Measurements from ENCODE around the gene WASF2. TPM values are rescaled to one million over a fixed set of nuclear protein-coding genes. Genes with fewer than 3 reads are reported as not detected.
"Not testable (repeated sequence)": the region's sequence is repeated elsewhere in the genome, so short reads cannot be mapped to it uniquely, and the experiment has no call there.

The WASF2 gene
- total and polyA plus RNA-seq, 2 of the 8 experiments (the other 6 are each of a cell fraction or from before 2014, with no cell fraction given): 32.1 to 86.6 TPM

- TF ChIP-seq BCL11A (IDR thresholded peaks at IDR 0.05; ENCODE audit: low read depth in 2 of 2, low read length in 2 of 2) (no peak), POLR2AphosphoS5 (IDR thresholded peaks at IDR 0.05; ENCODE audit: low read depth, low read length) (no peak), BACH1 (IDR thresholded peaks at IDR 0.05; ENCODE audit: low read length) (no peak), GABPA (IDR thresholded peaks at IDR 0.05; ENCODE audit: borderline replicate concordance, insufficient read depth, low read length) (no peak), EZH2 (IDR thresholded peaks at IDR 0.05; ENCODE audit: low read depth, low read length, severe bottlenecking) (no peak), SAP30 (IDR thresholded peaks at IDR 0.05; ENCODE audit: insufficient read depth, insufficient replicate concordance, low read length) (no peak)
- TF ChIP-seq, protein P1, sequence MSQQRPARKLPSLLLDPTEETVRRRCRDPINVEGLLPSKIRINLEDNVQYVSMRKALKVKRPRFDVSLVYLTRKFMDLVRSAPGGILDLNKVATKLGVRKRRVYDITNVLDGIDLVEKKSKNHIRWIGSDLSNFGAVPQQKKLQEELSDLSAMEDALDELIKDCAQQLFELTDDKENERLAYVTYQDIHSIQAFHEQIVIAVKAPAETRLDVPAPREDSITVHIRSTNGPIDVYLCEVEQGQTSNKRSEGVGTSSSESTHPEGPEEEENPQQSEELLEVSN (IDR thresholded peaks at IDR 0.05): no peak
These were observed 56.3 kb downstream of the WASF2 start (continued) for GRCh38 chr1:27433706-27434105.

GRCh38 chr1:27432725-27433124 is 57.2 kb downstream of the WASF2 start:
- H3K4me1 ChIP-seq (replicated peaks in 1 of 4; ENCODE audit: control insufficient read depth in 3 of 4, insufficient read depth in 4 of 4, low read length in 3 of 4): peaks cover 14 to 35% (median 23%) of the 10 kb centered on the region in 4 experiments
- H3K23ac ChIP-seq (ENCODE audit: insufficient read length); H4K8ac ChIP-seq (ENCODE audit: extremely low read depth, insufficient read depth, low read length); H4K20me1 ChIP-seq (replicated peaks in 1 of 2; ENCODE audit: control insufficient read depth in 1 of 2, insufficient read depth in 2 of 2, low read length in 2 of 2); H2BK120ac ChIP-seq (replicated peaks; ENCODE audit: low read depth, low read length); DNase-seq (ENCODE audit: low read depth in 1 of 2, low spot score in 2 of 2); H3K36me3 ChIP-seq (ENCODE audit: control insufficient read depth in 2 of 4, insufficient read depth in 4 of 4, low read length in 3 of 4); H2BK20ac ChIP-seq (ENCODE audit: low read length); POLR2A ChIA-PET (ENCODE audit: partially characterized antibody); H3K27me3 ChIP-seq (replicated peaks in 1 of 4; ENCODE audit: control insufficient read depth in 3 of 4, extremely low read depth in 1 of 4, insufficient read depth in 3 of 4, low read length in 3 of 4); H3K27ac ChIP-seq (ENCODE audit: low read depth, low read length); H3K4me2 ChIP-seq (ENCODE audit: insufficient read depth in 1 of 2, low read depth in 2 of 2, low read length in 2 of 2); H2BK15ac ChIP-seq (ENCODE audit: low read length); H3K4ac ChIP-seq (replicated peaks; ENCODE audit: insufficient read length, low read depth, low read length); H3K9me3 ChIP-seq (ENCODE audit: insufficient read depth in 2 of 2, low read depth in 1 of 2, low read length in 1 of 2); H3K56ac ChIP-seq (replicated peaks; ENCODE audit: insufficient read length, low read depth, low read length); H2AK5ac ChIP-seq (ENCODE audit: low read depth, low read length); H4K5ac ChIP-seq (ENCODE audit: insufficient read length, low read depth, low read length); H3K4me3 ChIP-seq (ENCODE audit: extremely low read depth in 1 of 4, insufficient read depth in 2 of 4, low read depth in 3 of 4, low read length in 4 of 4); H3K18ac ChIP-seq (ENCODE audit: extremely low read depth, low read length); H3K9ac ChIP-seq (replicated peaks in 1 of 4; ENCODE audit: extremely low read depth in 1 of 4, low read depth in 3 of 4, low read length in 3 of 4); H4K91ac ChIP-seq (replicated peaks; ENCODE audit: insufficient read length, low read length); H2BK12ac ChIP-seq (ENCODE audit: low read depth, low read length); H3K23me2 ChIP-seq (ENCODE audit: low read depth, low read length); H2BK5ac ChIP-seq (ENCODE audit: low read depth, low read length); H3K79me1 ChIP-seq (ENCODE audit: low read depth, low read length); FAIRE-seq; H3K14ac ChIP-seq (ENCODE audit: insufficient read length); H2AFZ ChIP-seq (ENCODE audit: low read length): not testable (repeated sequence)
- CTCF ChIA-PET (ENCODE audit: partially characterized antibody): interaction anchor here (0.6 to 1.6 kb wide), 4 partner anchors 75 to 824 kb away, joined by 3 to 4 read pairs (median 3); no protein-coding TSS in a partner anchor
- peaks cover 0 to 60% of the 10 kb centered on the region in 2 experiments; a peak in 2 of 4 replicates for H3K79me2 ChIP-seq (ENCODE audit: control insufficient read depth in 1 of 2, insufficient read depth in 2 of 2, low read length in 2 of 2)
- WGBS, 2 experiments (ENCODE audit: extremely low coverage in 1 of 2, insufficient coverage in 1 of 2, insufficient read length in 1 of 2, insufficient replicate concordance in 2 of 2, low coverage in 1 of 2, low lambda C conversion rate in 2 of 2, missing lambda C conversion rate in 1 of 2): 88% methylated on average over 1 of the region's 1 CpG; no CpG with 5 or more reads in 1 of the 2 experiments

Data from H1 (cell line).